ENCODE data around the gene NTMT2.
"Not testable (repeated sequence)": the region's sequence is repeated elsewhere in the genome, so short reads cannot be mapped to it uniquely, and the experiment has no call there.

The NTMT2 gene

DNA sequence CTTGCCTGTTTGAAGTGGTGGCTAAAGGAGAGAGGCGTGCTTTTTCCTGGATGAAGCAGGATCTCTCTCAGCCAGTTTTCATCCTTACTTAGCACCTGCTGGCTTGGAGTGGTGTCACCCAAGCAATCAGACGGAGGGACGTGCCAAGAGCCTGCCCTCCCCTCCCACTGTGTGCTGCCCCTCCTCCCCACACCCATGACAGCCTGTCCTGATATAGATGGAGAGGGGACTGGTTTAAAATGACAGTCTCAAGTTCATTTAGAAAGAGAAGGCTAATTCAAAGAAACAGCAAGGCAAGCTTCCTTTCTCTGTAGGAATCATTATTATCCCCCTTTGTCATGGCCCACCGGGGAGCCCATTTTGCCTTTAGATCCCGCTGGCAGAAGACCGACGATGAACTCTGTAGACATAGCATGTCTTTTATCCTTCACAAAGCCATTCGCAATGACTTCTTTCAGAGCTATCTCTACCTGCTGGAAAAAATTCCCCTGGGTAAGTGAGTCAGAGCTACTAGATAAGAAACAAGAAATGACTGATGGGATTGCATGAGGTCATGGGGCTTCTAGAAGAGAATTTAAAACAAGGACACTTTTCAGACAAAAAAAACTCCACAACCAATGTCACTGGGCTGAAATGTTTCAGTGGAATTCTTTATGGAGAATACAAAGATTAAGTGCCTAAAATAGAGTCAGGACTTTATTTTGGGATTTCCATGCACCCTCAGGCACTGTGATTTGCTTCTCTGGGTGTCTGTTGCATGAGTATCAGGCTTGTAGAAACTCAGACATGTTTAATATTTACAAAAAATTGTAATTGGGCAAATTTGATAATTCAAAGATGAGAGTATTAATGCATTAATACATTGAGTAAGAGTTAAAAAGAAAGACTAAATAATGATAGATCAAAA, at the start of gene NTMT2:
Gene NTMT2, plus strand, starts transcription at position 190 of the 907 bp plus-strand sequence. Its CDS starts 149 bp downstream, at position 339.
- peak; percentile 76 for DNase-seq

DNA sequence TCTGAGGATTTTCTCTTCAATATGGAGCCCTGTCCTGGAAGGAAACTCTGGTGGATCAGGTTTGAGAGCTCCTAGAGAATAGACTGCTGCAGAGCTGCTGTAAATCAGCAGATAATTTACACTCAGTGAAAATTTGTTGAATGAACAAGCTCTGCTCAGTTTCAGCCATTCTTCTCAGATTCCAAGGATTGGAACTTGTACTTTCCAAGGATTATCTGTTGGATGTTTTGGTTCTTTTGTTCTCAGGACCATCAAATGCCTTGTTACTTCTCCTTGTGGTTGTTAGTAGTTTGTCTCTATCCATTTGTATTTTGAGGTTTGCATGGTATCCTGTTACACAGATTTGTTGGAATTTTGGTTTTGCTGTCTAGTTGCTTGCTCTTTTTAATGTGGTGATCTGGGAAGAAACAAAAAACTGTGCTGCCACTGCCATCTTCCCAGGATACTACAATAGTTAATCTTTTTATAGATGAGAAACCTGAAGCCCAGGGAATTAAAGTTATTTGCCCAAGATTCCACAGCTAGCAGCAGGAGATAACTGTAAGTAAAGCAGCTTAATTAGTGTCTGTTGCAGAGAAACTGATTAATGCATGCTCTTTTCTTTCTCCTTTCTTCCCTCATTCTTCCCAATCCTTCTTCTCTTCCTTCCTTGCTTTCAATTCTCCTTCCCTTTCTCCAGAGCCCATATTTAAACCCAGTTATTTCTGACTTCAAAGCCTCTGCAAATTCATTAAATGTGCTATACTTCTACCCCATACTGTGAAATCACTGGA, 49.6 kb upstream of the NTMT2 start:
- DNase-seq: no peak

DNA sequence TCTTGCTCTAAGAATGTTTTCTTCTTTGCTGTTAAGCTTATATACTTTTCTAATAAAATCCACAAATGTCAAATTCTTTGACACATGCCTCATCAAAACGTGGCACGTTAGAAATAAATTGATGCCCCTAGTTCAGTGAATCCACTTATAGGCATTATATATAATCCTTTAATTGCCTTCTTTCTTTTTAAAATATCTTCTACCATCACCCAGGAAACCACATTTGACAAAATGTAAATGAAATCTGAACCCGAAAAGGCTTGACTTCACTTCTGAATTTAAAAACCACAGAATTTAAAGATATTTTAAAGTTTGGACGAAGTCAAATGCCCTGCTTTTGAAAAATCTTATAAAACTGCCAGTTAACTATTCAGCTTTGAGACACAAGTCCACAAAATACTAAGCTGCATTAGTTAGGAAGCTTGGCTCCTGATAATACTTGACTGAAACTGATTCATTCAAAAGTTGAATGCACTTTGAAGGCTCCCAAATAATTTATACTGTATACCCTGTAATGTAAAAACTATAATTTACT, 48.9 kb upstream of the NTMT2 start:
- no peak for DNase-seq

DNA sequence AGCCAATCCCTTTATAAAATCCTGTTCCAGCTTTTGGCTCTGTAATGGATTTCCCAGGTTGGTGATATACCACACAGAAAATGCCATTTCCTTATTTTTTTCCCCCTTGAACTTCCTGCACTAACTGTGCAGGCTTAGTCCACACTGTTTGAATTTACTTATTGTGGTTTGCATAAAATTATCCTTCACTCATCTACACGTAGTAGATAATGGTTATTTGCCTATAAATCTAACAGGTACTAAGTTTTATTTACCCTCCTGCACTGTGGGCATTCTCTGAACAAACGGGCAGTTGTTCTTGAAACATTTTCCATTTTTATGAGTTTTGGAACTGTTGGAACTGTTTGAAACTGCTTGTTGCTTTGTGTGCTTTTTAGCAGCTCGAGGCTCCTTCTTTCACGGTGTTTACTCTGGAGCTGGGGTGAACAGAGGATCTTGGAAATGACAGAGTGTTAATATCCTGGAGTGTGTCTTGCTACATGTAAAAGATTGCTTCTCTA, 48.3 kb upstream of the NTMT2 start:
- DNase-seq: no peak

DNA sequence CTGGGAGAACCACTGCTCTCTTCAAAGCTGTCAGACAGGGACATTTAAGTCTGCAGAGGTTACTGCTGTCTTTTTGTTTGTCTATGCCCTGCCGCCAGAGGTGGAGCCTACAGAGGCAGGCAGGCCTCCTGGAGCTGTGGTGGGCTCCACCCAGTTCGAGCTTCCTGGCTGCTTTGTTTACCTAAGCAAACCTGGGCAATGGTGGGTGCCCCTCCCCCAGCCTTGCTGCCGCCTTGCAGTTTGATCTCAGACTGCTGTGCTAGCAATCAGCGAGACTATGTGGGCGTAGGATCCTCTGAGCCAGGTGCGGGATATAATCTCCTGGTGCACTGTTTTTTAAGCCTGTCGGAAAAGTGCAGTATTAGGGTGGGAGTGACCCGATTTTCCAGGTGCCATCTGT, 32.6 kb upstream of the NTMT2 start:
- DNase-seq: not testable (repeated sequence)

DNA sequence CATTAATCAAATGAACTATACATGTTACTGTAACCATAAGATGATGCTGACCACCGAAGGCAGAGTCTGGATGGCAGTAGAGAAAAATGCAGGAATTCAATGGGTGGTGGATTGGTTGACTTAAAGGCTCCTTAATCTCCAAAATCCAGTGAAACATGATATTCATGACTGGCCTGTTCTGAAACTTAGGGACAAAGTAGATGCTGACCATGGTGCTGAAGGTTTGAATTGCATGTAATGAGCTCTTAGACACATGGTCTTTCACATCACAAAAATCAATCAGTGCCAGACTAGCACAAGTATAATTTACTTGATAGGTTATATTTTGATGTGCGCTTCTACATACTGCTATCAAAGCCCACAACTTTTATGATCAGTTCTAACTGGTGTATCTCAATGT, 30.9 kb upstream of the NTMT2 start:
- DNase-seq: no peak

DNA sequence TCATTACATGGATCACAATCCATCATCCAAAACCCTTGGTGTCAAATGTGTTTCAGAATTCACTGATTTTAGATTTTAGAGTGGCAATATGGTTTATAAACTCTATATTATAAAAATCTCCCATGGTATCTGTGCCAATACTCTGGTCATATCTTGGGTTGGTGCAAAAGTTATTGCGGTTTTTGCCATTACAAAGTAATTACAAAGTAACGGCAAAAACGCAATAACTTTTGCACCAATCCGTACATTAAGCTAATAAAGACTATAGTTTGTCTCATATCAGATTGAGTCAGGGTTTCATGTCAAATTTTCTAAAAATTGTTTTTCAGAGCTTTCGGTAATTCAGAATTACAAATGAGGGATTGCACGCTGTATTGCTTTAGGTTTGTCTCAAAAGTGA, 23.4 kb upstream of the NTMT2 start:
- DNase-seq: no peak

DNA sequence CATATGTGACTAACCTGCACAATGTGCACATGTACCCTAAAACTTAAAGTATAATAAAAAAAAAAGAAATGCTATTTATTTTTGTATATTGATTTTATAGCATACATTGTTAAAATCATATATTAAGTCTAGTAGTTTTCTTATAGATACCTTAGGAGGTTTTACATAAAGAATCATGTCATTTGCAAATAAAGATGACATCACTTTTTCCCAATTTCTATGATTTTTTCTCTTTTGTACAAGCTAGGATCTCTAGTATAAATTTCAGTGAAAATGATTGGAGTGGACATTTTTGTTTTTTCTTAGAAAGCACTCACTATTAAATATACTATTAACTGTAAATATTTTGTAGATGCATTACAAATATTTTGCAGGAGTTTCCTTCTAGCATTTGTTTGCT, 20.5 kb upstream of the NTMT2 start:
- no peak for DNase-seq

DNA sequence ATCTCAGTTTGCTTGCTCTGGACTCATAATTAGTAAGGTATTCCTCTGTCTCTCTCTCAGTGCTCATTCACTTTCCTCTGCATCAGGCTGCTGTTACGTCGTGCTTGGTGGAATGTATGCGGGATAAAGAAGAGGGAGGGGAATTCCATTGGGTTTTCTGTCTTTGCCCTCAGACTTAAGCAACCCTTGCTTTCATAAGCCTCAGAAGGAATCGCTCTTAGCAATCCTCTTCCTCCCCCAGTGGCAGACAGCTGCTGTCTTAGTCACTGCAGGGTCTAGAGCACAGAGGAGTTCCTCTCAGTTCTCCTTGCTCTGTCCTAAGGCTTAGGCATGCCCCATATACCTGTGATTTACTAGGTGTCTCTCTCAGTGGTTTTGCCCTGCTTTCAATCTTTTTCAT, 19.1 kb upstream of the NTMT2 start:
- no peak for DNase-seq

DNA sequence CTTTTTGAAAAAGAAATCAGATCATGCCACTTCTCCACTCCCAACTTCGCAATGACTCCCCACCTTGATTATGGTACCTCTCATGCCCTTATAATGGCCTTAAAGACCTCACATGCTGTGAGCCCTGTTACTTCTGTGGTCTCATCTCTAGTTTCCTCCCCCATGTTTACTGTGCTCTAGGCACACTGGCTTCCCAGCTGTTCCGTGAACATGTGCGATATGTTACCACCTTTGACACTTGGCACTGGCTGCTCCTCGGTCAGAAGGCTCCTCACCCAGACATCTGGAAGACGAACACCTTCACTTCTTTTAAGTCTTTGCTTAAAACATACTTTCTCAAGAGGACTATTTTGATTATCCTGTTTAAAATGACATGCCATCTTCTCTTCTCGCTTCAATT, 14.3 kb upstream of the NTMT2 start:
- DNase-seq: no peak

DNA sequence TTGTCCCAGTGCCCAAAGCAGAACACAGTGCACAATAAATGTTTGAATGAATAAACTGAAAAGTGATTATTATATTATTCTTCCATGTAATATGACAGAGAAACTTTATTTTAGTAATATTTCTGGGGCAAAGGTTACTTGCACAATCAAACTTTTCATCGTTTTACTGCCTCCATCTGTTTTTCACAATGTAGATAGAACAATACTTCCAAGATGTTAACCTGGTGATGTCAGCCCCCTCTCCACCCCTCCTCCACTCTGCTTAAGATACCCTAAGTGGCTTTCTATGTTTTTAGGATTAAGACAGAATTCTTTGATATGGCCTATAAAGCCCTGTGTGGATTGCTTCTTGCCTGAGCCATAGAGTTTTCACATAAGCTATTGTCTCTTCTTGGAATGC, 13.8 kb upstream of the NTMT2 start:
- no peak for DNase-seq

DNA sequence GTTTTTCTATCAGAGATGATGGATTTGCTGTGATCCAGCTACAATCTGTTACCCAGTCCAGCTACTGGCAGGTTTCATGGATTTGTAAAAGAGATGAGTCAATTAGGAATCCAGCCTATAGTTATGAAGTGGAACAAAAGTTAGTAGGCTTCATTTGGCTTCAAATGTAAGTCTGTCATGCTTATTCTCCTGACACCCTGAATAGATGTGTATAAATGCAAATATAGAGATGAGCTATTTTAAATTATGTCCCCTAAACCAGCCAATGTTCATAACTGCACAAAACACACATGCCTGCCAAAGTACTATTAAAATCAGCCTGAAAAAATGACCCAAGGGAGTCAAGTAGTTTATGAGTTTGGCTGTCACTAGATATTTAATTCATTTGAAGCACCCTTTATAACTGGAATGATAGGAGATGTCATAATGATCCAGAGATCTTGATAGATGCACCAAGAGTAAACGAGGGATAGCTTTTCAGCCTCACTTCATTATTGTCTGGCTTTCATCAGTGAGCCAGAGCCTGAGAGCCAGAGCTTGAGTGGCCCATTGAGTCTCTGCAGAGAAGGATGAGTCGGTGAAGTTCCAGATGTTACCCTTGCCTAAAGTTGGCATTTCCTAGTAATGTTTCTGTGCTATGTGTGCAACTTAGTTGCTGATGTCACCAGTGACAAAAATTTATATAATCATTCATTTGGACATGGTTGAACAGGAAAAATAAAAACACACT, 11.8 kb upstream of the NTMT2 start:
- no peak for DNase-seq

DNA sequence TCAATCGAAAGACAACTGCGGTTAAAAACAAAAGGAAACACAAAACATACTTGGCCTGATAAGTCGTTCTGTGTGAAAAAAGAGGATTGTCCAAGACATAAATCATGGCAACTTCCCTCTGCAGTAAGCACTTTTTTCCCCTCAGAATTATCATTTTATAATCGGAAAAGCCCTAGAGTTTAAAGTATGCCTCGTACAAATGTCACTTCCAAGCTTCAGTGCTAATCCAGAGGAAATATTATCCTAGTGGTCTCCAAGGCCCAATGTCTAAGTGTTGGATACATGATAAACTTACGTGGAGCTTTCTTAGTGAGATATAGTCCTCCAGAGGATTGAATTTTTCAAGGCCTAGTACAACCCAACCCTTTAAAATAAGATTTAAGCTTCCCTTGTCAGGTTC, 11.2 kb upstream of the NTMT2 start:
- DNase-seq: no peak

DNA sequence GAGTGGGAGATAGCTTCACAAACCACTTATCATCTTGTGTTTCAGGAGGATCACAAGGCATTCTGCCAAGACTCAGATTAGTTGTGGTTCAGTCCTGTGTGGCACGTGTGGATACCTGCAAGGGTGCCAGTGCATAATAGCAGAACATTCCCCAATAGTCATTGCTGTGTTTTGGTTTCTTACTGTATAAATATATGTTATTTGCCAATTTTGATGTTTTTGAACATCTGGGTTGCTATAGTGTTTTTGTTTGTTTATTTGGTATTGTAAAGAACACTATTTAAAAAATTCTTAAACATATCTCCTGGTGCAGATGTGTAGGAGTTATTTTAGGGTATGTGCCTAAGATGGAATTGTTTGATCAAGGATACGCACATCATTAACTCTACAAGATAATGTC, 5.4 kb upstream of the NTMT2 start:
- DNase-seq: no peak

DNA sequence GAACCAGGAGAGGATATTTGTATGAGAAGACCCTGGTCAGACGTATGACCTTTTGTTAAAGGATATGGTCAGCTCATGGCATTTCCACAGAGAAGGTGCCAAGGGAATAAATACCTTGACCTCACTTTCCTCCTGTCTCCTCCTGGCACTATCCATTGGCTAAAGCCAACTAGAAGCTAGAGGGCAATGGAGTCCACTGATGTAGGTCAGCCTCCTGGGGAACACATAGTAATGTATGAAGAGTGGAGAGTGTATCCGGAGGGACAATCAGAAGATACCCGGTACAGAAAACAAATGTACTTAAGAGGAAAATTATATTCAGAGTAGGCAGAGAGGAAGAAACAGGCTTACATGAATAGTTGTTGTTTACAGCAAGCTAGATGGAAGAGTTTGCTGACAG, 698 bp upstream of the NTMT2 start:
- no peak for DNase-seq

DNA sequence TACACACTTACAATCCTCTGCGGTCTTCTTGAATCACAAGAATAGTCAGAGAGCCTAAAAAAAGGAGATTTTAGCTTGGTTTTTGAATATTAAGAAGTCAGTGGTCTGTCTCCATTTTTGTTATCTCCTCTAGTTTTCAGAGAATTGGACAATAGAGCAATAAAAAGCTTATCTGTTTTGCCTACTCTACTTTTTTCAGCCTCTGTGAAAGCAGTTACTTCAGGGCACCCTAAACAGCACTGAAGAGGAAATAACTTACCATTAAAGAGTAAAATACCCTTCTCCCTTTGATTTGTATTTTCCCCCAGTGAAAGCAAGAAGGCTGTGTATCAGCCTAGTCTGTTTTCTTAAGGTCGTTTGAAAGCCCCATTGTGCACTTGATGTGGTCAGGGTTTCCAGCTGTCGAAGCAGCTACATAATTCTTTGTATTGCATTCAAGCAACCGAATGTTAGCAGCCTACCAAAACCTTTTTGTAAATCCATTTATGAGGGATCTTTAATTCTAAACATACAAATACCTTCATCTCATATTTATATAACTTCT, 1.0 kb downstream of the NTMT2 start:
- DNase-seq: no peak

DNA sequence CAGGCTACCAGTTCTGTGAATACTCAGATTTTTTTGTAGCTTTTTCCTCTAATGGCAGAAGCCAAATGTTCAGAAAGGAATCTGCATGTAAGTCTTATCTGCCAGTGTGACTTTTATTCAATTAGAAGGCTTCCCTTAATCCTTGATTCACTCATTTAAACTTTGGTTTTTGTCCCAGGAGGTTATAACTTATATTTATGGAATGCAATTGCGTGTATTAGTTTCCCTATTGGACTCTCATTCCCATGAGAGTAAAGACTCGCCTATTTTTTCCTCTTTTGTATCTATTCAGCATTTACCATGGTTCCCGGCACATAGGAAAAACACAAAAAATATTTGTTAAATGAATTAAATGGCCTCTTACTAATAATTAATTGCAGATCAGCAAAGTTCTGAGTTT, 3.5 kb downstream of the NTMT2 start:
- no peak for DNase-seq

DNA sequence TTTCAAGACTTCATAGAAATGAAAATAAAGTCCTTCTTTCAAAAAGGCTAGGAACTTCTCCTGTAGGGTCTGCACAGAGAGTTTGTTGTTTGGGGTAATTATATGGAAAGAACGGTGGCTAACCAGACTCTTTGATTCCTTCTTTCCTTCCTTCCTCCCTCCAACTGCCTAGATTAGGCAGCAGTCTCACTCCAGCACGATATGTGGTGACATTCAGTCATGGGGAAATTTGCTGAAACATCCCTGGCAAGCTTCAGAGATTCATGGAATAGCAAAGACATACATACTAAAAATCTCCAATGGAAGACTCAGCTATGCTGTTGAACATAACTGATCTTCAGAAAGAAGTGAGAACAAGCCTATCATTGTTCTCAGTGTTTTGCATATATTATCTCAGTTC, 4.3 kb downstream of the NTMT2 start:
- no peak for DNase-seq

DNA sequence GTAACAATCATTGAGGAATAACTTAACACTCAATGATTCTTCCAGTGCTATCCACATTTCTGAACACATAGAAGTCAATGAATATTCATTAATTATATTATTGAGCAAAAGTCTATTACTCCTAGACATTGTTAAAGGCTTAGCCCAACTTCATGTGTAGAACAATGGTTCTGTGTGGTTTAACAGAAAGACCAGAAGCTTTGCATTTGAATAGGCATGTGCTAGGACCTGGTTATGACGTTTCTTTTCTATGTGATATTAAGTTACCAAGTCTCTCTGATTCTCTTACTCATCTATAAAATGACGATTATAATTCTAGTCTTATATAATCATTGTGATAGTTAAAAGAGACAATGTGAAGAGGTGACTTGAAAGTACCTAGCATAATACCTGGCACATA, 5.2 kb downstream of the NTMT2 start:
- no peak for DNase-seq

DNA sequence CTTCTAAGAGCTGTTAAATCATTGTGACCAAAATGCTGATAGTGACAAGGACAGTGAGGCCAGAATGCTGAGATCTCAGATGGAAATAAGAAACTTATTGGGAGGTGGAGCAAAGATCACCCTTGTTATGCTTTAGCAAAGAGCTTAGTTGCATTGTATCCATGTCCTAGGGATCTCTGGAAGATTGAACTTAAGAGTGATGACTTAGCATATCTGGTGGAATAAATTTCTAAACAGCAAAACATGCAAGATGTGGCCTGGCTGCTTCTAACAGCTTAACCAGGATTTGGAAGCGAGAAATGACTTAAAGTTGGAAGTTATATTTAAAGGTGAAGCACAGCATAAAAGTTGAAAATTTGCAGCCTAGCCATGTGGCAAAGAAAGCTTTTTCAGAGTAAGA, 7.7 kb downstream of the NTMT2 start:
- DNase-seq: no peak

DNA sequence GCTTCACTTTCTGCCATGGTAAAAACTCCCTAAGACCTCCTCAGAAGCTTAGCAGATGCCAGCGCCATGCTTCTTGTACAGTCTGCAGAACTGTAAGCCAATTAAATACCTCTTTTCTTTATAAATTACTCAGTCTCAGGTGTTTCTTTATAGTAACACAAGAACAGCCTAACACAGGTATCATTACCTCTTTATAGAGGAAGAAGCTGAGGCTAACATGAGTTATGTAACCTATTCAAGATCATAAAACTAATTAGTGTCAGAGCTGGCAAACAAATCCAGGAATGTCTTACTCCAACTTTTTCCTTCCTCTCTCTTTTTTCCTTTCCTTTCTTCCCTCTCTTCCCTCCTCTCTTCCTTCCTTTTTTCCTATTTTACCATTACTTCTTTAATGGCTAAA, 9.3 kb downstream of the NTMT2 start:
- no peak for DNase-seq

DNA sequence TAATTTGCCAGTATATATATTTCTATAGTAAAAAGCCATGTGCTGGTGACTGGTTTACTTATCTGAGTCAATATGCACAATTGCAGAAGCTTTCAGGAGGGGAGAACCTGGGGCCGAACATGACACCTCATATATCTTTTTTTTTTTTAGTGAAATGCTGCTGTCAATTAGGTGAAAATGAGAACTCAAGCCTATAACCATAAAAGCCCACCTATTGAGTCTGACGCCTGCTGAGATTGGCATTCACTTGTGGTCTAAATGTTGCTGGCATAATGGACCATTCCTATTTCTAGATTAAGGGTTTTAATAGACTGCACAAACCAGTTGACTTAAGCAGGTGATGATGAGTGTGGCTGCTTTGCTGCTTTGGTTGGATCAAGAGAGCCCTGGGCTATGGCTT, 10.8 kb downstream of the NTMT2 start:
- no peak for DNase-seq

DNA sequence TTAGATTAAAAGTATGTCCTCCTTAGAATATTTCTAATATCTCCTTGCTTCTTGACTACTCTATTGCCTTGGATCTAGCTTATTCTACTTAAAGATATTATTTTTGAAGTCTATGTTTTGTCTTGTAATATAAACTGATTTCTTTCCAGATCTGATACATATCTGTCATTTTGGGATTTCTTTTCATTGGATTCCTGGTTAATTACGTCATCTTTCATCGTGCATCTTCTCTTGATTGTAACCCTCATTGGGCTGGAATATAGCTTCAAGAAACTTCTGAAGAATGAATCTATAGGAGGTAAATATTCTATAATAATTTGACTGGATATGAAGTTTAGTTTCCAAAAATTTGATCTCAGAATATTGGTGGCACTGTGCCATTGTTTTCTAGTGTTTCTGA, 12.1 kb downstream of the NTMT2 start:
- no peak for DNase-seq
